Subcutaneous adipose tissue (tissue), 4 donors: ENCODE data around the gene MYH15. TPM values are rescaled to one million over a fixed set of nuclear protein-coding genes. Genes with fewer than 3 reads are reported as not detected.

ENCODE experiments used
- total RNA-seq, 4 donors: library from RNA; depleted of rRNA; stranded (reverse); fragments of >200 nt; gene quantifications; one replicate each; pipeline ENCODE4 v1.1.0, GENCODE V29; 2016
- TF ChIP-seq, protein P1 (sequence below): fragments of 450-650 bp; IDR thresholded peaks from one replicate; pipeline ENCODE4 v1.5.1; 2016; ENCODE audit warnings: low read depth, mild to moderate bottlenecking, control low read depth, antibody characterized with exemption, moderate library complexity

The MYH15 gene
- total RNA-seq, 4 donors from 2014 or later: not detected

DNA sequence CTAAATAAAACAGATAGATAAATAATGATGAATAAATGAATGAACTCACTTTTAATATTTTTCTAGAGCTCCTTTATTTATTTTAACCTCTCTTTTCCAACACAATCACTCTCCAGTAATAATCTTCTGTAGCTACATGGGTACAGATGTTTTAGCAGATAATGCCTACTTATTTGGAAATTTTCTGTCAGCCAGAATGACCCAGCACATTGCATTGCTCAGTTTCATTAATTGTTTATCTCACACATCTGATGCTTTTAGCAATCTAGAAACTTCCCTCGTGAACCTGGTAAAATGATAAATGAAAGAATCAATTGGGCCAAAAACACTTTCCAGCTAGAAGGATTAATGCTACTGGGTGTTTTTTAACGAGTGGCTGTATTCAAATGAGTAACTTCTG, 14.9 kb upstream of the MYH15 start:
- TF ChIP-seq, protein P1, sequence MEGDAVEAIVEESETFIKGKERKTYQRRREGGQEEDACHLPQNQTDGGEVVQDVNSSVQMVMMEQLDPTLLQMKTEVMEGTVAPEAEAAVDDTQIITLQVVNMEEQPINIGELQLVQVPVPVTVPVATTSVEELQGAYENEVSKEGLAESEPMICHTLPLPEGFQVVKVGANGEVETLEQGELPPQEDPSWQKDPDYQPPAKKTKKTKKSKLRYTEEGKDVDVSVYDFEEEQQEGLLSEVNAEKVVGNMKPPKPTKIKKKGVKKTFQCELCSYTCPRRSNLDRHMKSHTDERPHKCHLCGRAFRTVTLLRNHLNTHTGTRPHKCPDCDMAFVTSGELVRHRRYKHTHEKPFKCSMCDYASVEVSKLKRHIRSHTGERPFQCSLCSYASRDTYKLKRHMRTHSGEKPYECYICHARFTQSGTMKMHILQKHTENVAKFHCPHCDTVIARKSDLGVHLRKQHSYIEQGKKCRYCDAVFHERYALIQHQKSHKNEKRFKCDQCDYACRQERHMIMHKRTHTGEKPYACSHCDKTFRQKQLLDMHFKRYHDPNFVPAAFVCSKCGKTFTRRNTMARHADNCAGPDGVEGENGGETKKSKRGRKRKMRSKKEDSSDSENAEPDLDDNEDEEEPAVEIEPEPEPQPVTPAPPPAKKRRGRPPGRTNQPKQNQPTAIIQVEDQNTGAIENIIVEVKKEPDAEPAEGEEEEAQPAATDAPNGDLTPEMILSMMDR: no peak

DNA sequence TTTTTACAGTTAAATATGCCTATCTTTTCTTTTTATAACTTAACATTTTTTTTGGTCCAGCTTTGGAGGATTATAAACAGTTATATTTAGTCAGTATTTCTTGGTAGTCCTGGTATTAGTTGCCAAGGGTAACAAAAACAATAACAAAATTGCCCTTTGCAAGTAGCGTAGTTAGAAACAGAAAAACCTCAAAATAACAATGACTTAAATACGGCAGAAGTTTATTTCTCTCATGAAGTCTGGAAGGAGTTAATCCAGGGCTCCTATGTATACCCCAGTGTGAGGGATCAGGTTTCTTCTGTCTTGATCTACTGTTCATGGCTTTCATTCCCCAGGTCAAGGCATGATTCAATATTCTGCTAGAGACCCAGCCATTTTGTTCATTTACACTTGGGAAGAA, 14.1 kb upstream of the MYH15 start:
- TF ChIP-seq, protein P1: no peak

DNA sequence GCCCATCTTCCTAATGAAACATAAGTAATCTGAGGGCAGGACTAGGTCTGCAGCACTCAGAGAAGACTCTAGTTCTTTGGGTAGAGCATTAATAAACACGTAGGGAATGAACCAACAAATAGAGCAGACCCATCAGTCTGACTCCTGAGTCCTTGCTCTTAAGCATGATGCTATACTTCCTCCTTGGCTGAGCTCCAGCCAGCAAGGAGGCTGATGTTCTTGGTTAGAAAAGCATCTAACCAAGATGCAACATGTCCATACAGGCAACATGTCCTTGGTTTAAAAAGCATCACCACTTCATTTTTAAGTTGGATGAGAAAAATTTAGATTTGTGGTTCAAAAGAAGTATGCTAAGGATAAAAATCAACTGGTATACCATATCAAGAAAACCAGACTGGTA, 8.5 kb upstream of the MYH15 start:
- TF ChIP-seq, protein P1: no peak

DNA sequence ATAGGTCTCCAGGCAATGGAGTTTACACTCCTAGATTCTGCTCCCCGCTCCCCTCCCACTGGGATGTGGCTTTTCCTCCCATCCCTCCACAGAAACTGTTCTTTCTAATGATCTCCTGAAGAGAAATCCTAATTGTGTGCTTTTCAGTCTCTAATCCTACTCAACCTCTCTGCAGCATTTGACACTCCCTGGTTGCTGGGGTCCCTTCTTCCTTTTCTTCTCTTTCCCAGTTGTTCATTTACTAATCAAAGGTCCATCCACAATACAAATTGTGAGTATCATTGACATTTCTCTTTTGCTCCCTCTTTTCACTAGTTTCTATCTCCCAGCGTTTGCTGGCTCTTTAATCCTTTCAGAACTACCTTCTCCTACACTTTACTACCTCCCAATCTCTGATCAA, 6.5 kb upstream of the MYH15 start:
- TF ChIP-seq, protein P1: no peak

DNA sequence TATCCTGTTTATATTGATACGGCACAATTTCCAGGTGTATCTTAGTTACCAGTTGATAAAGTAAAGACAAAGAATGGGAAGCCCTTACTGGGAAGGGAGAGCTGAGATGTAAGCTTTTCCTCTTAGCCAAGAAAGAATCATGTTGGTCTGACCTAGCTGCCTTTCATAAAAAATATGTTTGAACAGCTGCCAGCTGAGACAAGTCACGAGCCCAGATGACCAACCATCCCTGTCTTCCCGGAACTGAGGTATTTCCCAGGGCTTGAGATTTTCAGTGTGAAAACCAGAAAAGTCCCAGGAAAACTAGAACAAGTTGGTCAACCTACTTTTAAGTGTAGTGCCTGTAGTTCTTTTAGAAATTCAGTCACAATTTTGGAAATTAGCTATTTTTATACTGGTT, 3.6 kb upstream of the MYH15 start:
- TF ChIP-seq, protein P1: no peak

DNA sequence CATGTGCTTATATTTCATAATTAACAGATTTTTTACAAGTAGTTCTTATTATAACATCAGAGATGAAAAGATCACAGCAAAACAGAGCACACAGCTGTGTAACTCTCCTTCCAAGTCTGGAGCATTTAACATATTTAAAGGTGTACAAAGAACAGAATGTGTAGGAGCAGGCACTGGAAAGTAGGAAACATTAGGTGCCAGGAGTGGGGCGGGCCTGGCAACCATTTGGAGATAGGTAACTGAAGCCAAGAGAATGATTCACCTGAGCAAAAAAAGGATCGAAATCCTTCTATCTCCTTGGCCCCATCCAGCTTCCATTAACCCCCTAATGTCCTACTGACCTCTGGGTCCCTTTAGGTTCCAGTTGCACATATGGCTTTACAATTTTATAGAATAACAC, 2.3 kb upstream of the MYH15 start:
- TF ChIP-seq, protein P1: no peak

DNA sequence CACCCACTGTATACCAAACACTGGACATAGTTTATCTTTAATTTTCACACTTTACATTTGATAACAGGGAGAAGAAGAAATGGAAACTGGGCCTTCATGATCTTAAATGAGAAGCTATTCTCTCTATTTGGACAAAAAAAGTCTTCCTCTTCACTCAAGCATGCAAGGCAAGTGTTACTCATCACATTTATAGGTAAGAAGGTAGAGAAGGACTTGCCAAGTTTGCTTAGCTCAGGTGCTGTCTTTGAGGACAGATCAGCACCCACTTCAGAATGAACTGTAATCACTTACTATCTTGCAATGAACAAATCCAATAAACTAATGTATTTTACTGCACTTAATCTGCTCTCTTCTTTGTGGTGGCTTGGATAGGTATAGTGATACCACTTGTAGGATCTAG, 1.1 kb upstream of the MYH15 start:
- TF ChIP-seq, protein P1: no peak
